SHP77 treated with DMSO at 0.1 percent for 48 hours (cell line): ENCODE measurements around the gene GBGT1.

Experiments
- DNase-seq: peaks from one replicate; lab custom pipeline; 2025; lab: John Stamatoyannopoulos, UW

Gene GBGT1

GRCh38 chr9:133143639-133144141, 20.0 kb downstream of the GBGT1 start:
- no peak for DNase-seq

GRCh38 chr9:133142684-133143622, 20.8 kb downstream of the GBGT1 start:
- no peak for DNase-seq

GRCh38 chr9:133141833-133142595, 21.7 kb downstream of the GBGT1 start:
- DNase-seq, result no peak

GRCh38 chr9:133140606-133141005, 23.1 kb downstream of the GBGT1 start:
- DNase-seq, result no peak

- no peak for DNase-seq
These were observed 23.6 kb downstream of the GBGT1 start for GRCh38 chr9:133140174-133140505.

- no peak for DNase-seq
These were observed 24.2 kb downstream of the GBGT1 start for GRCh38 chr9:133139246-133140173.

GRCh38 chr9:133137451-133138231, 26.1 kb downstream of the GBGT1 start:
- no peak for DNase-seq

GRCh38 chr9:133135146-133135745, 28.5 kb downstream of the GBGT1 start:
- no peak for DNase-seq

GRCh38 chr9:133134388-133135145, 29.1 kb downstream of the GBGT1 start:
- DNase-seq, result no peak

GRCh38 chr9:133133681-133134387, 29.9 kb downstream of the GBGT1 start:
- peak; percentile 85 for DNase-seq

GRCh38 chr9:133132174-133132573, 31.5 kb downstream of the GBGT1 start:
- no peak for DNase-seq

- no peak for DNase-seq
These were observed 32.2 kb downstream of the GBGT1 start for GRCh38 chr9:133131506-133131905.

GRCh38 chr9:133130685-133131244, 32.9 kb downstream of the GBGT1 start:
- no peak for DNase-seq

- no peak for DNase-seq
These were observed 34.5 kb downstream of the GBGT1 start for GRCh38 chr9:133129001-133129795.

GRCh38 chr9:133128152-133128551, 35.6 kb downstream of the GBGT1 start:
- no peak for DNase-seq

GRCh38 chr9:133127340-133127981, 36.3 kb downstream of the GBGT1 start:
- DNase-seq, result no peak

GRCh38 chr9:133126697-133127339, 36.9 kb downstream of the GBGT1 start:
- DNase-seq, result no peak
